ENCODE results near the gene HMCN2.

HMCN2 gene

GRCh38 chr9:130310456-130310855 lies 44.9 kb downstream of the HMCN2 start:
- DNase-seq (ENCODE audit: low read depth) = no peak
- H3K4me3 ChIP-seq (ENCODE audit: low read length) = no peak overlapping the region
- TF ChIP-seq CTCF (conservative IDR thresholded peaks at IDR 0.05; ENCODE audit: low read length) = no peak

- DNase-seq (ENCODE audit: low read depth) = no peak
- TF ChIP-seq CTCF (conservative IDR thresholded peaks at IDR 0.05; ENCODE audit: low read length) = no peak
- no peak overlapping the region for H3K4me3 ChIP-seq (ENCODE audit: low read length)
Observed at GRCh38 chr9:130311003-130311402, 45.4 kb downstream of the HMCN2 start.

GRCh38 chr9:130311408-130312140 lies 46.0 kb downstream of the HMCN2 start:
- TF ChIP-seq CTCF (conservative IDR thresholded peaks at IDR 0.05; ENCODE audit: low read length) = no peak
- no peak for DNase-seq (ENCODE audit: low read depth)
- H3K4me3 ChIP-seq (ENCODE audit: low read length) = no peak overlapping the region

GRCh38 chr9:130313103-130313858 lies 47.7 kb downstream of the HMCN2 start:
- TF ChIP-seq CTCF (conservative IDR thresholded peaks at IDR 0.05; ENCODE audit: low read length) = no peak
- no peak for DNase-seq (ENCODE audit: low read depth)

GRCh38 chr9:130315446-130316226 lies 50.1 kb downstream of the HMCN2 start:
- no peak for TF ChIP-seq CTCF (conservative IDR thresholded peaks at IDR 0.05; ENCODE audit: low read length)
- no peak overlapping the region for H3K4me3 ChIP-seq (ENCODE audit: low read length)
- DNase-seq (ENCODE audit: low read depth) = no peak

More at GRCh38 chr9:130313103-130313858, 47.7 kb downstream of the HMCN2 start:
- H3K4me3 ChIP-seq (ENCODE audit: low read length) = no peak overlapping the region

GRCh38 chr9:130316430-130316829 lies 50.9 kb downstream of the HMCN2 start:
- TF ChIP-seq CTCF (conservative IDR thresholded peaks at IDR 0.05; ENCODE audit: low read length) = no peak
- no peak for DNase-seq (ENCODE audit: low read depth)
- no peak overlapping the region for H3K4me3 ChIP-seq (ENCODE audit: low read length)

Data from AG10803 (cell line).